AG10803 (cell line): ENCODE results near the gene ITGA3.
"Not testable (repeated sequence)": the region's sequence is repeated elsewhere in the genome, so short reads cannot be mapped to it uniquely, and the experiment has no call there.

Experiments
- DNase-seq: peaks from one replicate; pipeline ENCODE4 v3.0.0; 2010; ENCODE audit warnings: low read depth
- H3K4me3 ChIP-seq: 2 replicates; pipeline ENCODE4 v1.5.1; 2011; ENCODE audit warnings: mild to moderate bottlenecking, low read length, control low read depth
- CTCF ChIP-seq: conservative IDR thresholded peaks from 2 replicates; pipeline ENCODE4 v1.5.1; 2011; ENCODE audit warnings: mild to moderate bottlenecking, low read length, control low read depth, inconsistent platforms

ITGA3 gene

GRCh38 chr17:50058296-50058953 is 2.5 kb downstream of the ITGA3 start:
- peak overlapping the region; percentile 31 for H3K4me3 ChIP-seq
- no peak for TF ChIP-seq CTCF
- DNase-seq: no peak

GRCh38 chr17:50059256-50059655 is 3.3 kb downstream of the ITGA3 start:
- peak overlapping the region; percentile 5; the same call in 1 of the 2 replicates for H3K4me3 ChIP-seq
- no peak for TF ChIP-seq CTCF
- no peak for DNase-seq

- TF ChIP-seq CTCF: no peak
- no peak for DNase-seq
- H3K4me3 ChIP-seq: peak overlapping the region; percentile 15; the same call in 1 of the 2 replicates
Observed at GRCh38 chr17:50059759-50060273, 3.9 kb downstream of the ITGA3 start.

- no peak overlapping the region for H3K4me3 ChIP-seq
- no peak for TF ChIP-seq CTCF
- peak; percentile 78 for DNase-seq
Observed at GRCh38 chr17:50060951-50061712, 5.2 kb downstream of the ITGA3 start.

GRCh38 chr17:50061713-50062045 is 5.8 kb downstream of the ITGA3 start:
- not testable (repeated sequence) for H3K4me3 ChIP-seq, DNase-seq

GRCh38 chr17:50062293-50063243 is 6.7 kb downstream of the ITGA3 start:
- TF ChIP-seq CTCF: no peak
- DNase-seq: peak; percentile 82
- H3K4me3 ChIP-seq: no peak overlapping the region
